Panc1 (cell line): ENCODE measurements around the gene VPS13A.

Source experiments
- CTCF ChIP-seq: fragments of 450-650 bp; IDR thresholded peaks from 2 replicates; pipeline ENCODE4 v1.5.1; 2017; ENCODE audit warnings: mild to moderate bottlenecking
- POLR2AphosphoS5 ChIP-seq: IDR thresholded peaks from 2 replicates; pipeline ENCODE4 v1.6.1; 2012; ENCODE audit warnings: mild to moderate bottlenecking, low read depth, low read length, moderate library complexity
- REST ChIP-seq, 2 experiments: IDR thresholded peaks; 2 replicates each; pipeline ENCODE4 v1.6.1; 2011 to 2012; ENCODE audit warnings: low read depth in 2 of 2, control low read depth in 1 of 2, low read length in 1 of 2, mild to moderate bottlenecking in 1 of 2, moderate library complexity in 1 of 2; ENCODE audit not compliant: insufficient read depth in 1 of 2

GRCh38 chr9:77257275-77257674 lies 79.9 kb downstream of the VPS13A start:
- TF ChIP-seq CTCF (no peak), POLR2AphosphoS5 (no peak), REST (IDR thresholded peaks at IDR 0.05; ENCODE audit: insufficient read depth in 1 of 2, low read depth in 2 of 2, low read length in 1 of 2) (no peak)
